ENCODE measurements around the gene MFSD12.

DNA sequence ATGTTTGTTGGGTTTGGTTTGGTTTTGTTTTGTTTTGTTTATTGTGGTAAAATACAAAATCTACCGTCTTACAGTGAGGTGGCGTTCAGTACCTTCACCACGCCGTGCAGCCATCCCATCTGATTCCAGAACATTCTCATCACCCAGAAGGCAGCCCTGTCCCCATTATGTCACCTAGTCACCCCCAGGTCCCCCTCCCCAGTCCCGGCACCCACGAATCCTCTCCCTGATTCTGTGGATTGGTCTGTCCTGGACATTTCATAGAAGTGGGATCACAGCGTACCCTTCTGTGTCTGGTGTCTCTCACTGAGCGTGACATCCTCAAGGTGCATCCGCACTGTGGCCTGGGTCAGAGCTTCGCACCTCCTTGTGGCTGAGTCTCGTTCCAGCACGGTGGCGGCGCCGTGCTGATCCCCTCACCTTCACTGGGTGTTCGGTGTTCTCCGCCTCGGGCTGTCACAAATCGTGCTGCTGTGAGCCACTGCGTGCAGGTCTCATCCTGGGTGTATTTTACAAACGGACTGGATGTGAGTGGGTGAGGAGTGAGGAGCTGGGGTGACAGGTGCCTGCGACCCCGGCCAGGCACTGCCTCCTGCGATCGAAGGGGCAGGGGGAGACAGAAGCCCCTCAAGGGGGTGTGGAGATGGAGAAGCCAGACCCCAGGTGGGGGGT lies 19.0 kb downstream of the MFSD12 start:
- TF ChIP-seq, protein P1, sequence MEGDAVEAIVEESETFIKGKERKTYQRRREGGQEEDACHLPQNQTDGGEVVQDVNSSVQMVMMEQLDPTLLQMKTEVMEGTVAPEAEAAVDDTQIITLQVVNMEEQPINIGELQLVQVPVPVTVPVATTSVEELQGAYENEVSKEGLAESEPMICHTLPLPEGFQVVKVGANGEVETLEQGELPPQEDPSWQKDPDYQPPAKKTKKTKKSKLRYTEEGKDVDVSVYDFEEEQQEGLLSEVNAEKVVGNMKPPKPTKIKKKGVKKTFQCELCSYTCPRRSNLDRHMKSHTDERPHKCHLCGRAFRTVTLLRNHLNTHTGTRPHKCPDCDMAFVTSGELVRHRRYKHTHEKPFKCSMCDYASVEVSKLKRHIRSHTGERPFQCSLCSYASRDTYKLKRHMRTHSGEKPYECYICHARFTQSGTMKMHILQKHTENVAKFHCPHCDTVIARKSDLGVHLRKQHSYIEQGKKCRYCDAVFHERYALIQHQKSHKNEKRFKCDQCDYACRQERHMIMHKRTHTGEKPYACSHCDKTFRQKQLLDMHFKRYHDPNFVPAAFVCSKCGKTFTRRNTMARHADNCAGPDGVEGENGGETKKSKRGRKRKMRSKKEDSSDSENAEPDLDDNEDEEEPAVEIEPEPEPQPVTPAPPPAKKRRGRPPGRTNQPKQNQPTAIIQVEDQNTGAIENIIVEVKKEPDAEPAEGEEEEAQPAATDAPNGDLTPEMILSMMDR (IDR thresholded peaks at IDR 0.05): no peak
- TF ChIP-seq POLR2A (IDR thresholded peaks at IDR 0.05) (no peak), EP300 (IDR thresholded peaks at IDR 0.05) (no peak), POLR2AphosphoS5 (IDR thresholded peaks at IDR 0.05) (no peak)

Data from gastroesophageal sphincter (tissue), 3 donors.